HFF-Myc (cell line): ENCODE measurements around the gene ZFYVE28.

Experiments used
- DNase-seq: peaks from one replicate; pipeline ENCODE4 v3.0.0-alpha.2; 2011; ENCODE audit warnings: low read depth; ENCODE audit errors: extremely low read depth
- H3K4me3 ChIP-seq: replicated peaks from 2 replicates; pipeline ENCODE4 v1.5.1; 2011; ENCODE audit warnings: low read depth, mild to moderate bottlenecking, control low read depth, low read length
- CTCF ChIP-seq: IDR thresholded peaks from 2 replicates; pipeline ENCODE4 v1.5.1; 2012; ENCODE audit warnings: mild to moderate bottlenecking, low read depth, low read length, control low read depth; ENCODE audit errors: missing control alignments

The ZFYVE28 gene

GRCh38 chr4:2286904-2287593 is 131.4 kb downstream of the ZFYVE28 start:
- no peak overlapping the region for H3K4me3 ChIP-seq
- DNase-seq, result no peak
- no peak for TF ChIP-seq CTCF

DNA sequence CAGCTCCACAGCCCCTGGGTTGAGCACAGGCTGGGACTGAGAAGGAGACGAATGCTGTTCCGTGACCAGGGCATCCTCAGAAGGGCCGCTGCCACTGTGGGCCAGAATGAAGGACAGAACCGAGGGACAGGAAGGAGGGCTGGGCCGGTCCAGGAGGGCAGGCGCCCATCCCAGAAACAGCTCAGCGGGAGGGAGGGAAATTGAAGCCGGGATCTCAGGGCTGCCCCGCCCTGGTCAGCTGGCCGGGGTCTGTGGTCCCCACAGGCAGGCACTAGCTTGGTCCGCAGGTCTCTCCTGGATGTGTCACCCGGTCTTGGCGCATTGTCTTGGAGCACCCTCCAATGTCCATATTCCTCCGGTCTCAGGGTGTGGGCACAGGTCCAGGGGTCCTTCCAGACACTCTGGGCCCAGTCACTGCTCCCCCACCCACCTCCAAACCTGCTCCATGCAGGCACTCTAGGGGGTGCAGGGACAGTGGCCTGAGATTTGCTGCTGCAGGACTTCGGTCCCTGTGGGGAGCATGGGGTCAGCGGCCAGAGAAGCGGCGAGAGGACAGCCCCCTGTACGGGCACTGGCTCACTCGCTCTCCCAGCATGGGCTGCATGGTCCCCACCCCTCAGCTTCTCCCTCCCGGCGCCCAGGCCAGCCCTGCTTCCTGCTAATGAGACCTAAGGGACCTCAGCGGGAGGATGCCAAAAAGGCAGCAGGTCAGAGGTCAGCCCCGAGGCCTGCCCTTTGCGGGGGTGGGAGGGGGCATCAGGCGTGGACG is 132.6 kb downstream of the ZFYVE28 start:
- DNase-seq, result no peak
- H3K4me3 ChIP-seq, result no peak overlapping the region
- no peak for TF ChIP-seq CTCF

- TF ChIP-seq CTCF, result no peak
- no peak for DNase-seq
- no peak overlapping the region for H3K4me3 ChIP-seq
Observed at GRCh38 chr4:2284934-2285612, 133.4 kb downstream of the ZFYVE28 start.

- no peak for TF ChIP-seq CTCF
- no peak for DNase-seq
- no peak overlapping the region for H3K4me3 ChIP-seq
Observed at GRCh38 chr4:2284161-2284933, 134.1 kb downstream of the ZFYVE28 start.

DNA sequence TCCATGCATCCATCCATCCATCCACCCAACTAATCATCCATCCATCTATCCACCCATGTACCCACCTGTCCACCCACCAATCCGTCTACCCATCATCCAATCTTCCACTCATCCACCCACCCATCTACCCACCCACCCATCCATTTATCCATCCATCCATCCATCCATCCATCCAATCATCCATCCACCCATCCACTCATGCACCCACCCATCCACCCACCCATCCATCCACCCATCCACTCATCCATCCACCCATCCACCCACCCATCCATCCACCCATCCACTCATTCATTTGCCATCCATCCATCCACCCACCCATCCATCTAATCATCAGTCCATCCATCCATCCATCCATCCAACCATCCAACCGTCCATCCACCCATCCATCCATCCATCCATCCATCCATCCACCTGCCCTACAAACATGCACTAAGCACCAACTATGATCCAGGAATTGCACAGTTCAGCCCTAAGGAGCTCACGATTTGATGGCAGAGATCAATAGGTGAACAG is 135.2 kb downstream of the ZFYVE28 start:
- no peak for TF ChIP-seq CTCF
- no peak overlapping the region for H3K4me3 ChIP-seq
- no peak for DNase-seq
